HG03342 (cell line): ENCODE measurements around the gene MED29.
"Not testable (repeated sequence)": the region's sequence is repeated elsewhere in the genome, so short reads cannot be mapped to it uniquely, and the experiment has no call there.

Experiments
- ATAC-seq: cut with Tn5 transposase; IDR thresholded peaks from one replicate; pipeline ENCODE4 v1.9.1; 2021; ENCODE audit warnings: mild to moderate bottlenecking, moderate library complexity; ENCODE audit not compliant: unreplicated experiment

MED29 gene

GRCh38 chr19:39370735-39371134 lies 20.4 kb upstream of the MED29 start:
- ATAC-seq, result no peak

DNA sequence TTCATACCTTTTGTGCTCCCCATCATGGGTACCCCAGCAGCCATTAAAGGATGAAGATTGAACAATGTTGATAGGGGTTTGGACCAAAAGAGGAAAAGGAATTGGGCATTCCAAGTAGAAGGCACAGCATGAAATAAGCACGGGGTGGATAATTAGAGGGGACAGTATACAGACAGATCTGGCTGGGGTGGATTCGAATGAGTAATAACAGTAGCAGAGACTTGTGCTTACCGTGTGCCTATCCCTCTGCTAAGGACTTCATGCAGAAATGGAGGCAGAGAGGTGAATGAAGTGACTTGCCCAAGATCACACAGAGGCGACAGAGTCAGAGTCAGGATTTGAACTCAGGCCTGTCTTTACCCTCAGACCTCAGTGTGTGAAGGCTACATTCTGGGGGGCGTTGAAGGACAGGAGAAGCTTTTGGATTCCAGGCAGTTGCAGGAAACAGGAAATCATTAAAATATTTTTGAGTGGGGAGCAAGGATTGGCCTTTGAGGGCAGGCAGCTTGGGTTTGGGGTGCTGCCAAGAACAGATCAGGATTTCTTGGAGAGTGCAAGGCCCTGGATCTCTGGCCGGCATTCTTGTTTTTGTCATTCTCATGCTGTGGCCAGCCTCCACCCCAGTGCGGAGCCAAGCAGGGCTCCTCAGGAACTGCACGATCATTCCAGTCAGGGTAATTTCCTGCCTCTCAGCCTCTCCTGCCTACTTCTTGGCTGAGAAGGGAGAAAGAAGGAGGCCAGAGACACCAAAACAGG lies 19.0 kb upstream of the MED29 start:
- no peak for ATAC-seq

GRCh38 chr19:39372941-39373340 lies 18.2 kb upstream of the MED29 start:
- ATAC-seq, result no peak

DNA sequence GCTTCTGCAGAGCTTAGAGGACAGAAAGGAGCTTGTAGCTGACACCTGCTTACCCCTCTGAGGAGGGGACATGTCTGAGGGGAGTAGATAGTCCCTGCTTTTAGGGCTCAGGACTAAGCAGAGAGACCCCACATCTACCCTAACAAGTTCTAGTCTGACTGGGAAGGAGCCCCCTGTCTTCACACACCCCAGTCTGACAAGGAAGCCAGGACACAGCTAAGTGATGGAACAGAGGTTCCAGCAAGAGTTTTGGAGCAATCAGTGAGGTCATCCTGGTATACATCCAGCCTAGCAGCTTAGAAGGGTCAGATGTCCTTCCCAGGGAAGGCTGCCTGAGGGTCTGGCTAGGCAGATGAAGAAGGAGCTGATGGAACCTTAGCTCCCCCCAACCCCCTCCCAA lies 15.2 kb upstream of the MED29 start:
- ATAC-seq, result no peak

GRCh38 chr19:39377373-39378362 lies 13.5 kb upstream of the MED29 start:
- ATAC-seq, result no peak

DNA sequence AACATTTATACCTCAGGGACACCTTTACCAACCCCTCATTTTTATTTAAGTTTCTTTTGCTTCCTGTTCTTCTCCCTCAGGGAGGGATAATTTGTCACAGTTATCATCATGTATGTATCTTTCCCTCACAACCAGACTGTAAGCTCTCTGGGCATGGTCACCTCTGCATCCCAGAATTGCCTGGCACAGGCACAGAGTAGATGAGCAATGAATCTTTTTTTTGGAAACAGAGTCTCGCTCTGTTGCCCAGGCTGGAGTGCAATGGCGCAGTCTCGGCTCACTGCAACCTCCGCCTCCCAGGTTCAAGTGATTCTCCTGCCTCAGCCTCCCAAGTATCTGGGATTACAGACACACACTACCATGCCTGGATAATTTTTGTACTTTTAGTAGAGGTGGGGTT lies 11.8 kb upstream of the MED29 start:
- ATAC-seq, result not testable (repeated sequence)

DNA sequence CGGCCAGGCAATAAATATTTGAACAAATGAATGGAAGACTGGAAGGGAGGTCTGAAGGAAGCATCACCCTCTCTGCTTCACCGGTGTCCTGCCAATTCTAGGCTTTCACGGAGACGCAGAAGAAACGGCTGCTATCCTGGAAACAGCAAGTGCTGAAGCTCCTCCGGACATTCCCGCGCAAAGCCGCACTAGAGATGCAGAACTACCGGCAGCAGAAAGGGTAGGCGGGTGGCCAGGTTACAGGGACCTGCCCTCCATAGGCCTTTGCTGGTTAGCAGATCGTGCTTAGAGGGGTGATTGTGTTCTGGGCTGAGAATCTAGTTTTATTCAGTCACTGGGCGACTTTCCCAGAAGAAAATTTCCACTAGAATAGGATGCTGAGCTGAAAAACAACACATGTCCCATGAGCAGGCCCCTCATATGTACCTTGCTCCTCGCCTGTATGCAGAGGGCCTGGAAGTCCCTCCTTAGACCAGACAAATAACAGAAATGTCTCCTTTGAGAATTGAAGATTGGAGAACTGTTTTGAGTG lies 11.2 kb upstream of the MED29 start:
- no peak for ATAC-seq

DNA sequence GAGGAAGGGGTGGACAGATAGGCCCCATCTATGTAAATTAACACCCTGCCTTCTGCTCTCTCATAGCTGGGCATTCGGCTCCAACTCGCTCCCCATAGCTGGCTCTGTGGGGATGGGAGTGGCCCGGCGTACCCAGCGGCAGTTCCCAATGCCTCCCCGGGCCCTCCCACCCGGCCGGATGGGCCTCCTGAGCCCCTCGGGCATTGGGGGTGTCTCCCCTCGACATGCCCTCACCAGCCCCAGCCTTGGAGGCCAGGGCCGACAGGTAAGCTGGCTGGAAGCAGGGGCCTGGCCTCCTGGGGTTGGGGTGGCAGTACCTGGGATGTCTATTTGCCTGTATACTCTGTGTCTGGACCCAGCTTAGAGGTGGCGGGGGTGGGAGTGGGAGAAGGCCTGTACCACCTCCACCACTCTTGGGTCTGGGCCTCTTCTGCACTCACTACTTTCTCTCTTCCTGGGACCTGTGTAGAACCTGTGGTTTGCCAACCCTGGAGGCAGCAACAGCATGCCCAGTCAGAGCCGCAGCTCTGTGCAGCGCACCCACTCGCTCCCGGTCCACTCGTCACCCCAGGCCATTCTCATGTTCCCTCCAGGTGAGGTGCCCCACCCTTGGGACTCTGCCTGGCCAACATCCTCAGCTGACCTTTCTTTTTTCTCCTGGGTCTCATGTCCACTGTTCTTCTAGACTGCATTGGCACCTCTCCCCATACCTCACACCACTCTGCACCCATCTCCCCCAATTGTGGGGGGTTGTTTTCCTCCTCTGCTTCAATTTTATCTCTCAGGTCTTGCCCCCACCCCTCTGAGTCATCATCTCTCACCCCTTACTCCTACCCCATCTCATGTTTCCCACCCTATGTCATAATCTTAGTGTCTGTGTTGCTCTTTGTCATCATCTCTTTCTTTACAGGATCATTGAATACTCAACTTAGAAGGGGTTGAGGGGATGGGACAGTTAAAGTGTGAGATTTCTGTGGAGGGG lies 10.4 kb upstream of the MED29 start:
- ATAC-seq, result no peak

- ATAC-seq, result no peak
These were observed 9.1 kb upstream of the MED29 start for GRCh38 chr19:39381910-39382611.

DNA sequence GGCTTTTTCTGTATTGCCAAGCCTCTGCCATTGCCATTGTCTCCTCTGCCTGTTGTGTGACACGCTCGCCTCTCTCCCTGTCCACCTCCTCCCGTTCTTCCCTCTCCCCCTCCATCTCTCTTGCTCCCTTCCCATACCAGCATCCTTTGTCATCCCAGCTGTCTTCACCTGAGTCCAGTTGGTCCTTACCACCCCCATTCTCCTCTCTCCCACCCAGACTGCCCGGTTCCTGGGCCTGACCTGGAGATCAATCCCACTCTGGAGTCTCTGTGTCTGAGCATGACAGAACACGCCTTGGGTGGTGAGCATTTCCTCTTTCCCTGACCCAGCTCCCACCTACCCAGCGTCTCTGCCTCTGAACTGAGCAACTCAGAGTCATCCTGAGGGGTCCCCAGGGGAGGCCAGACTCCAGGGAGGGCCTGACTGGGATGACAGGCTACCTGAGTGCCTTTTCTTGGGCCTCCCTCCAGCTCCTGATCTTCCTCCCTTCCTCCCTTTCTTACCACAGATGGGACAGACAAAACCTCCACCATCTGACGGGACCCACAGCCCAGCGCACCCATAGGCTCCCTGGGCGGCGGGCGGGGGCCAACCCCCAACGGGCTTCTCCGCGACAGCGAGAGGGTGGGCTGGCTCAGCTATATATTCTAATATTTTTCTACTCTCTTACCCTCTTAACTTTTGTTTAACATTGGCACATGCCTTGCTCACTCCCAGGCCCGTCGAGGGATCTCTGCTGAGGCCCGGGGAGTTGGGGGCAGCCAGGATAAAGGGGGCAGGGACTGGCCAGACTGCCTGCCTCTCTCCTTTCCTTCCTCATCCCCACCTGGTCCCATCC lies 8.0 kb upstream of the MED29 start:
- no peak for ATAC-seq

DNA sequence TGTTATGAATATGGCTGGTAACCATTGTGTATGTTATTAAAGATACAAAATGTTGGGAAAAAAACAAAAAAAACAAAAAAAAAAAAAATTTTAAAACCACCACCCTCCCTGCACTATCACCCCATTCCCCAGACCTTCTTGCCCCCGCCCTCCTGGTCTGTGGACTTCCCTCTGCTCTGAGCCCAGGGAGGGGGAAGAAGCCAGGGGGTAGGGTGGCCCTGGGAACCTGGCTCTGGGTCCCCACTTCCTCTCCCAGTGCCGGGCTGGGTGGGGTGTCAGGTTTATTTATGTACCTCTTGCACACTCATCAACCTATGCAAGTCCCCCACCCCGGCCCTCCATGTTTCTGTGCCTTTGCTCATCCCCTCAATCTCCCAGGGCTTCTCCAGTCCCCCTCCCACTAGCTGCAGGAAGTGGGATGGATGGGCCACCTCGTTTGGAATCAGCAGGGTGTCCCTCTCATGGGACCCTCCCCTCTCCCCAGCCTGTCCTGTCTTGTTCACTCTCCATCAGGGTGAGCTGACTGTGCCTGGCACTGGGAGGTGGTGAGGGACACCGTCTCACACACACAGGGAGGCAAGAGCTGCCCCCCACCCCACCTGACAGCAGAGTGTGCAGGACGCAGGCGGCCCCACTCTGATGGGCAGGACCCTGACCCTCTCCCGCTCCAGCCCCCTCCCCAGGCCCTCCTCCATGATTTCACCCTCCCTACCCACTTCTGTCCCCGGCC lies 6.2 kb upstream of the MED29 start:
- ATAC-seq, result no peak

DNA sequence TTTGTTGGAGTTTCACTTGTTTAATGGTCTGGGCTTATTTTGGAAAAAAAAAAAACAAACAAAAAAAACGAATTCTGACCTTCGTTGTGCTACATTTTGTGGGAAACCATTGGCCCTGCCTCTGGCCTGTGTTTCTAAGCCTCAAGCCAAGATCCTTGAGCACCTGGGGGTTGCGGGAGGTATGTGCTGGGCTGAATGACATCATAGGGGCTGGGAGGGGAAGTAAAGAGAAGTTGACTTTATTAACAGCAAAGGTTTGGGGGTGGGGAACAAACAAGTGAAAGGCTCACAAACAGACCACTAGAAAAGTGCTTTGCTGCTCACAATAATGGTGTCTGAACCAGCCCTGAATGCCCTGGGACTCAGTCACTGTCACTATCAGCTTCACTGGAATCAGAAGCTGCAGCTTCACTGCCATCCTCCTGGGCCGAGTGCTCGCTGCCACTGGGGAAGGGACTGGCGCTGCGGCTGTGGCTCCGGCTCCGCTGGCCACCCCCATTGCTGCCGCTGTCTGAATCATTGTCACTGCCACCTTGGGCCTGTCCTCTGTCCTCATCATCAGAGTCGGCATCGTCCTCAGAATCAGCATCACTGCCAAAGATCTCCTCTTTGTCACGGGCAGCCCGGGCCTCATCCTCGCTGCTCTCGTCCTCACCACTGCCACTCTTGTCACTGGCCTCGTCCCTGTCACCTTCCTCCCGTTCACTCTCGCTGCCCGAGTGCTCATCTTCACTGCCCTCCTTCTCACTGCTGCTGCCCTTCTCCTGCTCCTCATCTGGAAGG lies 5.4 kb upstream of the MED29 start:
- no peak for ATAC-seq

GRCh38 chr19:39386557-39386956 lies 4.6 kb upstream of the MED29 start:
- no peak for ATAC-seq

DNA sequence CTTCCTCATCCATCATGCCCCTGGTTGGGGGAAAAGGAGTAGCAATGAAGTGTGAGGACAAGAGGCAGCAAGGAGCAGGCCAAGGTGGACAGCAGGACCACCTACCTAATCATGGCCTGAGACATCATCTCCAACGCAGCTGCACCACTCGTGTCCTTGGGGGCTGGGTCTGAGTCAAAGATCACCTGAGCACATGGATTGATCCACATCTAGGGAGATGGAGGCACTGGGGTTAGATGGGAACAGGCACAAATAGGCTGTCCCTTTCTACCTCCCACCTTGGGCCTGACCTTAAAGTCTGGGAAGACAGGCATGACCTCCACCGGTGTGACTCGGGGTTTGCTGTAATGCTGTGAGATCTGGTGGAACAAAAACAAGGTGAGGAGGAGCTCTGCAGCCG lies 2.5 kb upstream of the MED29 start:
- no peak for ATAC-seq

GRCh38 chr19:39389631-39390414 lies 1.4 kb upstream of the MED29 start:
- no peak for ATAC-seq

GRCh38 chr19:39390451-39390750 lies 777 bp upstream of the MED29 start:
- ATAC-seq, result no peak
